HepG2 (cell line): Measurements from ENCODE around the gene KMT2E. TPM values are rescaled to one million over a fixed set of nuclear protein-coding genes. Genes with fewer than 3 reads are reported as not detected.

Experiments
- BHLHE40 ChIP-seq: IDR thresholded peaks from 2 replicates; pipeline ENCODE4 v1.6.1; 2011; ENCODE audit warnings: low read length, improper control_type of control experiment
- ELF4 ChIP-seq: sonication (generic); formaldehyde crosslinking; IDR thresholded peaks from 2 replicates; pipeline ENCODE4 v1.5.0; 2020; ENCODE audit warnings: missing genetic modification reagents, mild to moderate bottlenecking, moderate library complexity, borderline replicate concordance
- ETV5 ChIP-seq: IDR thresholded peaks from 2 replicates; pipeline ENCODE4 v1.6.1; 2018; ENCODE audit warnings: missing biosample characterization, missing genetic modification reagents, inconsistent platforms, borderline replicate concordance
- KLF11 ChIP-seq: IDR thresholded peaks from 2 replicates; pipeline ENCODE4 v1.6.1; 2016; ENCODE audit warnings: missing compliant biosample characterization
- NAIF1 ChIP-seq: sonication (generic); formaldehyde crosslinking; IDR thresholded peaks from 2 replicates; pipeline ENCODE4 v1.5.0; 2020; ENCODE audit warnings: mild to moderate bottlenecking, missing genetic modification reagents, borderline replicate concordance
- RARA ChIP-seq: IDR thresholded peaks from 2 replicates; pipeline ENCODE4 v1.6.1; 2016; ENCODE audit warnings: missing genetic modification reagents, missing compliant biosample characterization
- TGIF2 ChIP-seq: IDR thresholded peaks from 2 replicates; pipeline ENCODE4 v1.6.1; 2016; ENCODE audit warnings: control low read depth, missing compliant biosample characterization
- TOPORS ChIP-seq: sonication (generic); formaldehyde crosslinking; IDR thresholded peaks from 2 replicates; pipeline ENCODE4 v1.8.0; 2023; ENCODE audit warnings: mild to moderate bottlenecking, missing genetic modification reagents
- polyA plus RNA-seq, 8 experiments: library from polyadenylated mRNA; depleted of rRNA in 3 of 8; stranded (reverse) in 7 of 8; unstranded in 1 of 8; fragments of >200 nt; fragmentation: Illumina TruSeq in 4 of 8; extraction: Trizol in 4 of 8; gene quantifications; 2 replicates each; pipeline versions ENCODE4 v1.2.1 to v1.2.3, GENCODE V29; 2011 to 2016; ENCODE audit warnings: low read depth in 4 of 8, missing spikeins in 1 of 8, mixed read lengths in 1 of 8; ENCODE audit not compliant: insufficient read depth in 1 of 8
- total RNA-seq, 5 experiments: library from RNA; depleted of rRNA; stranded (reverse); fragments of >200 nt; fragmentation: Illumina TruSeq; extraction: Trizol; gene quantifications; 2 replicates each; pipeline ENCODE4 v1.2.3, GENCODE V29; 2016; ENCODE audit warnings: low read depth in 1 of 5
- TF ChIP-seq, protein P1 (sequence below): sonication (generic); formaldehyde crosslinking; IDR thresholded peaks from 2 replicates; pipeline ENCODE4 v1.5.0; 2020; ENCODE audit warnings: mild to moderate bottlenecking, missing genetic modification reagents, borderline replicate concordance
- TF ChIP-seq, protein P2 (sequence below): sonication (generic); formaldehyde crosslinking; conservative IDR thresholded peaks from 2 replicates; pipeline ENCODE4 v1.4.0; 2020; ENCODE audit warnings: missing genetic modification reagents
- TF ChIP-seq, protein P3 (sequence below): sonication (generic); formaldehyde crosslinking; IDR thresholded peaks from 2 replicates; pipeline ENCODE4 v1.4.0; 2020; ENCODE audit warnings: missing genetic modification reagents
- TF ChIP-seq, protein P4 (sequence below): IDR thresholded peaks from 2 replicates; pipeline ENCODE4 v1.6.1; 2016; ENCODE audit warnings: low read depth, missing genetic modification reagents, missing compliant biosample characterization

The KMT2E gene
- total and polyA plus RNA-seq, 2 of the 13 experiments (the other 11 are each of a cell fraction or from before 2014, with no cell fraction given): 6.3 to 24.4 TPM

DNA sequence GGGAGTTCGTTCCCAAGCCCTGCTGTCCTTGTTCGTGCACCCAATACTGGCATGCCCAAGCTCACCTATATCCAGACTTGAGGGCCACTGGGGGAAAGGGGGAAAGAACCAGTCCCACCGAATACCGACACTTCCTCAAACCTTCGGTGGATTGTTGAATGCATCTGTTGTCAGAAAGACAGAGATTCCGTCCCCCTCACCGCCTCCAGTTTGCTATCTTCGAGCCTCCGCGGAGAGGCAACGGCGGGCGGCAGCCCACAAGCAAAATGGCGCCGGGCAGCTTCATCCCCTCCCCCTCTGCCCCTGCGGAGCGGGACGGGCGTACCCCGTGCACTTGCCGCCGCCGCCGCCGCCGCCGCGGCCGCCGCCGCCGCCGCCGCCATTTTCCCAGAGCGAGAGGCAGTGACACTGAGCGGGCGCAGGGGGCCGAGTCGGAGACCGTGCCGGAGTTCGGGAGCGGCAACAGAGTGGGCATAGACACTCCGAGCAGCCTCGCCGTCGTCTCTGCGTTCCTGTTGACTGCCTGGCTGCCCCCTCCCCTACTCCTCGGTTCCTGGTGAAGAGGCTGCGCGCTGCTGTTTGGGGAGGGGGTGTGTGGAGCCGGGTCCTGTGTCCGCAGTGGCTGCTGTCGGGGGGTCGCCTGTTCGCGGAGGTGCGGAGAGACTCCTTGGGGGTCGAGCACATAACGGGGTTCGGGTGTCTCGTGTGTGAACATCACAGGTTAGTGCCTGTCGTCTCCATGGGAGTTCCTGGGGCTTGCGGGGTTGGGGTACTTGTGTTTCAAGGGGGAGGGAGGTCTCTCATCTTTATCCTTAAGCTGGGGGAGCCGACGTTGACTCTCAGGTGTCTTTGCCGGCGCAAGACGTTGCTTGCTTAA lies at the start of gene KMT2E (continued):
- TF ChIP-seq, protein P1, sequence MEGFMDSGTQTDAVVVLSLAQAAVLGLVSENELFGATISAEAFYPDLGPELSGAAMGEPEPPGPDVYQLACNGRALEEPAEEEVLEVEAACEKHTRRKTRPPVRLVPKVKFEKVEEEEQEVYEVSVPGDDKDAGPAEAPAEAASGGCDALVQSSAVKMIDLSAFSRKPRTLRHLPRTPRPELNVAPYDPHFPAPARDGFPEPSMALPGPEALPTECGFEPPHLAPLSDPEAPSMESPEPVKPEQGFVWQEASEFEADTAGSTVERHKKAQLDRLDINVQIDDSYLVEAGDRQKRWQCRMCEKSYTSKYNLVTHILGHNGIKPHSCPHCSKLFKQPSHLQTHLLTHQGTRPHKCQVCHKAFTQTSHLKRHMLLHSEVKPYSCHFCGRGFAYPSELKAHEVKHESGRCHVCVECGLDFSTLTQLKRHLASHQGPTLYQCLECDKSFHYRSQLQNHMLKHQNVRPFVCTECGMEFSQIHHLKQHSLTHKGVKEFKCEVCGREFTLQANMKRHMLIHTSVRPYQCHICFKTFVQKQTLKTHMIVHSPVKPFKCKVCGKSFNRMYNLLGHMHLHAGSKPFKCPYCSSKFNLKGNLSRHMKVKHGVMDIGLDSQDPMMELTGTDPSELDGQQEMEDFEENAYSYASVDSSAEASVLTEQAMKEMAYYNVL: 0 out of 2 replicates have a peak, but pooled peaks have one; percentile 10
- 0 out of 2 replicates have a peak, but pooled peaks have one; percentile 19 for TF ChIP-seq NAIF1 (CRISPR knock-in tag)
- TF ChIP-seq KLF11: no peak
- TF ChIP-seq BHLHE40: 0 out of 2 replicates have a peak, but pooled peaks have one; percentile 14
- TF ChIP-seq TOPORS (CRISPR knock-in tag): peak; percentile 98
- TF ChIP-seq, protein P2, sequence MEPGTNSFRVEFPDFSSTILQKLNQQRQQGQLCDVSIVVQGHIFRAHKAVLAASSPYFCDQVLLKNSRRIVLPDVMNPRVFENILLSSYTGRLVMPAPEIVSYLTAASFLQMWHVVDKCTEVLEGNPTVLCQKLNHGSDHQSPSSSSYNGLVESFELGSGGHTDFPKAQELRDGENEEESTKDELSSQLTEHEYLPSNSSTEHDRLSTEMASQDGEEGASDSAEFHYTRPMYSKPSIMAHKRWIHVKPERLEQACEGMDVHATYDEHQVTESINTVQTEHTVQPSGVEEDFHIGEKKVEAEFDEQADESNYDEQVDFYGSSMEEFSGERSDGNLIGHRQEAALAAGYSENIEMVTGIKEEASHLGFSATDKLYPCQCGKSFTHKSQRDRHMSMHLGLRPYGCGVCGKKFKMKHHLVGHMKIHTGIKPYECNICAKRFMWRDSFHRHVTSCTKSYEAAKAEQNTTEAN: peak; percentile 9; the same call in 1 of the 2 replicates
- TF ChIP-seq TGIF2 (CRISPR knock-in tag): no peak
- TF ChIP-seq ETV5 (CRISPR knock-in tag): no peak
- no peak for TF ChIP-seq ELF4 (CRISPR knock-in tag)
- TF ChIP-seq, protein P3, sequence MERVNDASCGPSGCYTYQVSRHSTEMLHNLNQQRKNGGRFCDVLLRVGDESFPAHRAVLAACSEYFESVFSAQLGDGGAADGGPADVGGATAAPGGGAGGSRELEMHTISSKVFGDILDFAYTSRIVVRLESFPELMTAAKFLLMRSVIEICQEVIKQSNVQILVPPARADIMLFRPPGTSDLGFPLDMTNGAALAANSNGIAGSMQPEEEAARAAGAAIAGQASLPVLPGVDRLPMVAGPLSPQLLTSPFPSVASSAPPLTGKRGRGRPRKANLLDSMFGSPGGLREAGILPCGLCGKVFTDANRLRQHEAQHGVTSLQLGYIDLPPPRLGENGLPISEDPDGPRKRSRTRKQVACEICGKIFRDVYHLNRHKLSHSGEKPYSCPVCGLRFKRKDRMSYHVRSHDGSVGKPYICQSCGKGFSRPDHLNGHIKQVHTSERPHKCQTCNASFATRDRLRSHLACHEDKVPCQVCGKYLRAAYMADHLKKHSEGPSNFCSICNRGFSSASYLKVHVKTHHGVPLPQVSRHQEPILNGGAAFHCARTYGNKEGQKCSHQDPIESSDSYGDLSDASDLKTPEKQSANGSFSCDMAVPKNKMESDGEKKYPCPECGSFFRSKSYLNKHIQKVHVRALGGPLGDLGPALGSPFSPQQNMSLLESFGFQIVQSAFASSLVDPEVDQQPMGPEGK (CRISPR knock-in tag): no peak
- TF ChIP-seq RARA (CRISPR knock-in tag): 0 out of 2 replicates have a peak, but pooled peaks have one; percentile 21
- TF ChIP-seq, protein P4, sequence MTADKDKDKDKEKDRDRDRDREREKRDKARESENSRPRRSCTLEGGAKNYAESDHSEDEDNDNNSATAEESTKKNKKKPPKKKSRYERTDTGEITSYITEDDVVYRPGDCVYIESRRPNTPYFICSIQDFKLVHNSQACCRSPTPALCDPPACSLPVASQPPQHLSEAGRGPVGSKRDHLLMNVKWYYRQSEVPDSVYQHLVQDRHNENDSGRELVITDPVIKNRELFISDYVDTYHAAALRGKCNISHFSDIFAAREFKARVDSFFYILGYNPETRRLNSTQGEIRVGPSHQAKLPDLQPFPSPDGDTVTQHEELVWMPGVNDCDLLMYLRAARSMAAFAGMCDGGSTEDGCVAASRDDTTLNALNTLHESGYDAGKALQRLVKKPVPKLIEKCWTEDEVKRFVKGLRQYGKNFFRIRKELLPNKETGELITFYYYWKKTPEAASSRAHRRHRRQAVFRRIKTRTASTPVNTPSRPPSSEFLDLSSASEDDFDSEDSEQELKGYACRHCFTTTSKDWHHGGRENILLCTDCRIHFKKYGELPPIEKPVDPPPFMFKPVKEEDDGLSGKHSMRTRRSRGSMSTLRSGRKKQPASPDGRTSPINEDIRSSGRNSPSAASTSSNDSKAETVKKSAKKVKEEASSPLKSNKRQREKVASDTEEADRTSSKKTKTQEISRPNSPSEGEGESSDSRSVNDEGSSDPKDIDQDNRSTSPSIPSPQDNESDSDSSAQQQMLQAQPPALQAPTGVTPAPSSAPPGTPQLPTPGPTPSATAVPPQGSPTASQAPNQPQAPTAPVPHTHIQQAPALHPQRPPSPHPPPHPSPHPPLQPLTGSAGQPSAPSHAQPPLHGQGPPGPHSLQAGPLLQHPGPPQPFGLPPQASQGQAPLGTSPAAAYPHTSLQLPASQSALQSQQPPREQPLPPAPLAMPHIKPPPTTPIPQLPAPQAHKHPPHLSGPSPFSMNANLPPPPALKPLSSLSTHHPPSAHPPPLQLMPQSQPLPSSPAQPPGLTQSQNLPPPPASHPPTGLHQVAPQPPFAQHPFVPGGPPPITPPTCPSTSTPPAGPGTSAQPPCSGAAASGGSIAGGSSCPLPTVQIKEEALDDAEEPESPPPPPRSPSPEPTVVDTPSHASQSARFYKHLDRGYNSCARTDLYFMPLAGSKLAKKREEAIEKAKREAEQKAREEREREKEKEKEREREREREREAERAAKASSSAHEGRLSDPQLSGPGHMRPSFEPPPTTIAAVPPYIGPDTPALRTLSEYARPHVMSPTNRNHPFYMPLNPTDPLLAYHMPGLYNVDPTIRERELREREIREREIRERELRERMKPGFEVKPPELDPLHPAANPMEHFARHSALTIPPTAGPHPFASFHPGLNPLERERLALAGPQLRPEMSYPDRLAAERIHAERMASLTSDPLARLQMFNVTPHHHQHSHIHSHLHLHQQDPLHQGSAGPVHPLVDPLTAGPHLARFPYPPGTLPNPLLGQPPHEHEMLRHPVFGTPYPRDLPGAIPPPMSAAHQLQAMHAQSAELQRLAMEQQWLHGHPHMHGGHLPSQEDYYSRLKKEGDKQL (CRISPR knock-in tag): no peak
